Epithelial cell of proximal tubule (primary cell): ENCODE results near the gene ERCC6L2. TPM values are rescaled to one million over a fixed set of nuclear protein-coding genes. Genes with fewer than 3 reads are reported as not detected.

Source experiments
- DNase-seq: peaks from one replicate; pipeline ENCODE4 v3.0.0-alpha.2; 2011; ENCODE audit warnings: low read depth
- H3K4me3 ChIP-seq: 2 replicates; pipeline ENCODE4 v1.5.1; 2011; ENCODE audit warnings: low read depth, mild to moderate bottlenecking, low read length
- total RNA-seq: library from RNA; depleted of rRNA; stranded (reverse); fragments of >200 nt; gene quantifications from 2 replicates; pipeline ENCODE4 v1.2.3, GENCODE V29; 2015
- TF ChIP-seq, protein P1 (sequence below): conservative IDR thresholded peaks from 2 replicates; pipeline ENCODE4 v1.5.1; 2012; ENCODE audit warnings: low read depth, mild to moderate bottlenecking, low read length

Gene ERCC6L2
- total RNA-seq, 1 donor from 2014 or later, result 60.0 TPM

GRCh38 chr9:95835393-95835792 lies 40.1 kb upstream of the ERCC6L2 start:
- no peak for DNase-seq
- H3K4me3 ChIP-seq, result no peak overlapping the region
- TF ChIP-seq, protein P1, sequence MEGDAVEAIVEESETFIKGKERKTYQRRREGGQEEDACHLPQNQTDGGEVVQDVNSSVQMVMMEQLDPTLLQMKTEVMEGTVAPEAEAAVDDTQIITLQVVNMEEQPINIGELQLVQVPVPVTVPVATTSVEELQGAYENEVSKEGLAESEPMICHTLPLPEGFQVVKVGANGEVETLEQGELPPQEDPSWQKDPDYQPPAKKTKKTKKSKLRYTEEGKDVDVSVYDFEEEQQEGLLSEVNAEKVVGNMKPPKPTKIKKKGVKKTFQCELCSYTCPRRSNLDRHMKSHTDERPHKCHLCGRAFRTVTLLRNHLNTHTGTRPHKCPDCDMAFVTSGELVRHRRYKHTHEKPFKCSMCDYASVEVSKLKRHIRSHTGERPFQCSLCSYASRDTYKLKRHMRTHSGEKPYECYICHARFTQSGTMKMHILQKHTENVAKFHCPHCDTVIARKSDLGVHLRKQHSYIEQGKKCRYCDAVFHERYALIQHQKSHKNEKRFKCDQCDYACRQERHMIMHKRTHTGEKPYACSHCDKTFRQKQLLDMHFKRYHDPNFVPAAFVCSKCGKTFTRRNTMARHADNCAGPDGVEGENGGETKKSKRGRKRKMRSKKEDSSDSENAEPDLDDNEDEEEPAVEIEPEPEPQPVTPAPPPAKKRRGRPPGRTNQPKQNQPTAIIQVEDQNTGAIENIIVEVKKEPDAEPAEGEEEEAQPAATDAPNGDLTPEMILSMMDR, result no peak

DNA sequence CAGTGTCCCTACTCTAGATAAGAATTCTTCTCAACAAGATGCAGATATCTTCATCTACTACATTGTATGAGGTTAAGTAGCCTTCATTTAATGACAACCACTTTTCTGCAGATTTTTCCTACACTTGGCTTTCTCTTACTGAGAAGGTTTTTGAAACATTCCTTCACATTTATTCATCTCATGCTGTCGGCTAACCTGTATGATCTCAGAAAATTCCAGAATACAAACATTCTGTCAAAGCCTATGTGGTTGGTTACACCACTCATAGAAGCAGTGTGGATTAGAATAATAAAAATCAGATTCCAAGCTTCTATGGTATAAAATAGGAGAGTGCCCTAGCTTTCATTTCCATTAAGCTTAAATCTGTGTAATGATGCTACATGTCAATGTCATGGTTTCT lies 39.4 kb upstream of the ERCC6L2 start:
- TF ChIP-seq, protein P1, result no peak
- no peak for DNase-seq
- no peak overlapping the region for H3K4me3 ChIP-seq

GRCh38 chr9:95839012-95839411 lies 36.5 kb upstream of the ERCC6L2 start:
- no peak for DNase-seq
- H3K4me3 ChIP-seq, result no peak overlapping the region
- TF ChIP-seq, protein P1, result no peak

GRCh38 chr9:95840074-95840473 lies 35.4 kb upstream of the ERCC6L2 start:
- TF ChIP-seq, protein P1, result no peak
- H3K4me3 ChIP-seq, result no peak overlapping the region
- DNase-seq, result no peak

GRCh38 chr9:95841377-95841776 lies 34.1 kb upstream of the ERCC6L2 start:
- TF ChIP-seq, protein P1, result no peak
- DNase-seq, result no peak
- H3K4me3 ChIP-seq, result no peak overlapping the region

- TF ChIP-seq, protein P1, result no peak
- DNase-seq, result no peak
- no peak overlapping the region for H3K4me3 ChIP-seq
Measured at GRCh38 chr9:95845751-95846150, 29.7 kb upstream of the ERCC6L2 start.

DNA sequence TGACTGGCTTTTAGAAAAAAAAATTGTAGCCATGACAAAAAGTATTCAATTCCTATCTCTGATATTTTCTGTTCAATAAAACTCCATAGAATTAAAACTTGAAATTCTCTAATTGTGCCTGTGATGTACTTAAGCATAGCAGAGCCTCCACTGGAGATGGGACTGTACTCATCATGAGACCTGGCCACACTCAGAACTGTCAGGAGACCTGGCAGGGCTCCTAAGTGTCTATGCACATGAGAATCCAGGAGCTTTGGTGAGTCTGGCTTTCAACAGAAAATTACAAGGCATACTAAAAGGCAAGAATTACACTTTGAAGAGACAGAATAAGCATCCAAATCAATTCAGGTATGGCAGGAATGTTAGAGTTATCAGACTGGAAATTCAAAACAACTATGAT lies 26.7 kb upstream of the ERCC6L2 start:
- no peak for DNase-seq
- no peak overlapping the region for H3K4me3 ChIP-seq
- TF ChIP-seq, protein P1, result no peak
